Natural killer cell (primary cell): ENCODE results near the gene OR2AE1. TPM values are rescaled to one million over a fixed set of nuclear protein-coding genes. Genes with fewer than 3 reads are reported as not detected.

Source experiments
- ATAC-seq, 3 donors: fragments of 150-1000 bp in 2 of 3; fragments of 200-7000 bp in 1 of 3; cut with Tn5 transposase; 1 replicate in 1 of 3; 2 replicates in 2 of 3; pipeline ENCODE4 v1.10.0; 2021; ENCODE audit warnings: mild to moderate bottlenecking in 2 of 3, moderate library complexity in 2 of 3
- DNase-seq, 2 donors: peaks; one replicate each; pipeline versions ENCODE4 v3.0.0 to v3.0.0-alpha.2; 2013 to 2021; ENCODE audit warnings: mixed read lengths in 1 of 2
- H3K27ac ChIP-seq: one replicate; pipeline ENCODE4 v1.5.1; 2013; ENCODE audit warnings: mild to moderate bottlenecking, low read length
- H3K27me3 ChIP-seq: one replicate; pipeline ENCODE4 v1.6.1; 2013; ENCODE audit warnings: low read length; ENCODE audit not compliant: control insufficient read depth, insufficient read depth
- H3K36me3 ChIP-seq: one replicate; pipeline ENCODE4 v1.6.1; 2013; ENCODE audit warnings: low read length; ENCODE audit not compliant: control insufficient read depth, insufficient read depth
- H3K4me1 ChIP-seq: one replicate; pipeline ENCODE4 v1.6.1; 2013; ENCODE audit warnings: low read length; ENCODE audit not compliant: control insufficient read depth, insufficient read depth
- H3K4me3 ChIP-seq: one replicate; pipeline ENCODE4 v1.5.1; 2013; ENCODE audit warnings: low read length
- H3K9me3 ChIP-seq: one replicate; pipeline ENCODE4 v1.6.1; 2013; ENCODE audit warnings: low read length; ENCODE audit not compliant: control insufficient read depth, insufficient read depth
- H3K27ac Mint-ChIP-seq, 2 donors: one replicate each; pipeline ENCODE4 v1.8.0; 2022; ENCODE audit warnings: mild to moderate bottlenecking in 2 of 2, mixed read lengths in 2 of 2, moderate library complexity in 1 of 2
- H3K27me3 Mint-ChIP-seq, 2 donors: one replicate each; pipeline ENCODE4 v1.8.0; 2022; ENCODE audit warnings: low read depth in 2 of 2, mixed read lengths in 2 of 2
- H3K36me3 Mint-ChIP-seq: one replicate; pipeline ENCODE4 v1.8.0; 2022; ENCODE audit warnings: mixed read lengths
- H3K4me1 Mint-ChIP-seq, 2 donors: one replicate each; pipeline ENCODE4 v1.8.0; 2022; ENCODE audit warnings: mixed read lengths in 2 of 2
- H3K4me3 Mint-ChIP-seq: one replicate; pipeline ENCODE4 v1.8.0; 2022; ENCODE audit warnings: mild to moderate bottlenecking, moderate library complexity, mixed read lengths
- H3K9me3 Mint-ChIP-seq, 2 donors: one replicate each; pipeline ENCODE4 v1.8.0; 2022; ENCODE audit warnings: mixed read lengths in 2 of 2
- CTCF ChIP-seq: fragments of 200-600 bp; IDR thresholded peaks from one replicate; pipeline ENCODE4 v1.8.0; 2022; ENCODE audit warnings: antibody characterized with exemption
- WGBS: methylation state at CpG from one replicate; pipeline ENCODE4 v1.1.7; 2013; ENCODE audit warnings: missing lambda C conversion rate; ENCODE audit not compliant: insufficient coverage; 5-methylcytosine and 5-hydroxymethylcytosine counted together
- intact Hi-C: fragments of 100-400 bp; cut with micrococcal nuclease; formaldehyde crosslinking; loops from one replicate; pipeline ENCODE4 v1.14.2; 2022
- total RNA-seq, 4 donors: library from RNA; stranded (reverse); fragments of 120-200 nt in 1 of 4; gene quantifications; one replicate each; pipeline versions ENCODE4 v1.2.3 to v1.2.4, GENCODE V29; 2013 to 2022

OR2AE1 gene
- total RNA-seq, 3 donors from 2014 or later (not counting 1 experiment from before 2014, with no cell fraction given), result not detected

DNA sequence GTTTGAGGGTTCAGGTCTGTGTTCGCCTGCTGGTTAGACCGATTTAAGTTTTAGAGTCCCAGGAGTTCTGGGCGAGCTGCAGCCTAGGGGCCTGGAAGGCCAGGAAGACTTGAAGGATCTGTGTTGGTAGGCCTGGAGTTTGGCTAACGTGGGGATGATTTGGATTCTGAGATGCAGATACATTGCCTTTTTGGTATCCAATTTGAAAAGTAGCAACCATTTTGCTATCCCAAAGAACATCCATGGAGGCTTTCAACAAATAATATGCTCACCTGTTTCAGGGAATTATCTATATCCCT, 42.9 kb upstream of the OR2AE1 start:
- H3K4me1 ChIP-seq, result peaks cover 23% of the 10 kb centered on the region
- no peak for ATAC-seq
- DNase-seq, result no peak
- Mint-ChIP-seq H3K4me1 (peaks cover 31 to 51% of the 10 kb centered on the region in 2 donors), H3K9me3 (no peaks in the 10 kb centered on the region), H3K4me3 (peak overlapping the region; percentile 91), H3K27me3 (peaks cover under 1 to 2% of the 10 kb centered on the region in 2 donors), H3K36me3 (no peaks in the 10 kb centered on the region), H3K27ac (peak overlapping the region; percentile 91 to 95)
- intact Hi-C loops, result loop anchor here (10.0 kb wide), 1 partner anchor 135 kb away; no protein-coding TSS in a partner anchor
- H3K4me3 ChIP-seq, result peak overlapping the region; percentile 63
- peak overlapping the region; percentile 90 for H3K27ac ChIP-seq
- H3K27me3 ChIP-seq, result no peaks in the 10 kb centered on the region
- H3K36me3 ChIP-seq, result peaks cover 8% of the 10 kb centered on the region
- TF ChIP-seq CTCF, result no peak
- 30% methylated on average over 4 of the region's 4 CpGs for WGBS
- no peaks in the 10 kb centered on the region for H3K9me3 ChIP-seq

DNA sequence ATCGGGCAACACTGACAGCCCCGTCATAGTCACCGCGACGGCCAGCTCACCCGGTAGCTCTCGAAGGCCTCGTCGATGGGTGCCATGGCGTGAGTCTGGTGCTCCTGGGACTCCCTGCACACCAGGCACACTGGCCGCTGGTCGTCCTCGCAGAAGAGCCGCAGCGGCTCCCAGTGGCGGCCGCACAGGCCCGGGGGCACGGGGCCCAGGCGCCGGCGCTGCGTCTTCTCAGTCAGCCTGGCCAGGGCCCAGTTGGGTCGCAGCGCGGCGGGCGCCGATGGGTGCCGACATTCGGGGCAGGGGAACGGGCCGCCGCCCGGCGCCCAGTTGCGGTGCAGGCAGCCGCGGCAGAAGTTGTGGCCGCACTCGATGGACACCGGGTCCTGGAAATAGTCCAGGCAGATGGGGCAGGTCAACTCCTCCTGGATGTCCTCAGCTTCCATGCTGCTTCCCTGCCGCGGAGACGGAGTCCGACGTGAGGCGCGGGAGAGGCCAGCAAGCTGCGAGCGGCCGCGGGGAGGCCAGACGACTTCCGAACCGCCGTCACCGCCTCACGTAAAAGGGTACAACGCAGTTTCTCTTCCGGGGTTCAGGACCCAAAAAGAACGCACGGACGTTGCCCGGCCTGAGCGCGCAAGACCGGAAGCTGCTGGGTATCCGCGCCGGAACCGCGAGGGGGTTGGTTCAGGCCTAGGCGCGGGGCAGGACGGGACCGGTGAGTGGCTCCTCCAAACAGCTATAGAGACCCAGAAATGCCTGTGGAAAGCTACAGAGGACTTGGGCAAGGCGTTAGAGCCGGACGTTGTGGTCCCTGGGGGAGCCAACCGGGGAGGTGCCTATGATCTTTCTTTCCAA, 42.4 kb upstream of the OR2AE1 start, which contains the start of gene TRIM4:
Gene TRIM4 (minus strand): TSS at position 572 of the 855 bp plus-strand sequence. CDS start 129 bp downstream, at position 443.
- Mint-ChIP-seq H3K4me1 (peaks cover 36 to 57% of the 10 kb centered on the region in 2 donors), H3K4me3 (peak within 1 kb of the TSS; percentile 91), H3K36me3 (no peaks in the 10 kb centered on the region), H3K27ac (peak within 1 kb of the TSS; percentile 91 to 95), H3K27me3 (no peaks in the 10 kb centered on the region), H3K9me3 (no peaks in the 10 kb centered on the region)
- WGBS, result 2% methylated on average over 81 of the region's 81 CpGs
- TF ChIP-seq CTCF, result no peak
- Histone ChIP-seq H3K27ac (peak within 1 kb of the TSS; percentile 90), H3K36me3 (peaks cover 8% of the 10 kb centered on the region), H3K4me1 (peaks cover 23% of the 10 kb centered on the region), H3K27me3 (no peaks in the 10 kb centered on the region), H3K4me3 (peak within 1 kb of the TSS; percentile 63), H3K9me3 (no peaks in the 10 kb centered on the region)
- peak; percentile 95 to 98 (median 96) for ATAC-seq
- intact Hi-C loops, result loop anchor here (10.0 kb wide), 1 partner anchor 136 kb away; no protein-coding TSS in a partner anchor
- peak; percentile 82 to 94 for DNase-seq

GRCh38 chr7:99910976-99911375, 34.1 kb upstream of the OR2AE1 start:
- H3K27me3 Mint-ChIP-seq, result no peaks in the 10 kb centered on the region
- no peaks in the 10 kb centered on the region for H3K27me3 ChIP-seq
- DNase-seq (no peak), ATAC-seq (no peak)
- H3K9me3 ChIP-seq, result no peaks in the 10 kb centered on the region
- H3K4me3 Mint-ChIP-seq, result no peak overlapping the region
- H3K36me3 ChIP-seq, result peaks cover 32% of the 10 kb centered on the region
- 100% methylated on average over 2 of the region's 2 CpGs for WGBS
- H3K27ac ChIP-seq, result no peak overlapping the region
- peak overlapping the region in 1 of 2 donors; percentile 4 for H3K27ac Mint-ChIP-seq
- H3K4me3 ChIP-seq, result no peak overlapping the region
- no peaks in the 10 kb centered on the region for H3K4me1 ChIP-seq
- TF ChIP-seq CTCF, result no peak
- intact Hi-C loops, result loop anchor here (10.0 kb wide), 1 partner anchor 144 kb away; no protein-coding TSS in a partner anchor
- peaks cover 39 to 49% of the 10 kb centered on the region in 2 donors for H3K4me1 Mint-ChIP-seq
- peaks cover 16% of the 10 kb centered on the region for H3K36me3 Mint-ChIP-seq
- no peaks in the 10 kb centered on the region for H3K9me3 Mint-ChIP-seq
